Measurements from ENCODE around the gene FCHSD2. TPM values are rescaled to one million over a fixed set of nuclear protein-coding genes. Genes with fewer than 3 reads are reported as not detected.

The FCHSD2 gene
- total RNA-seq, 1 experiment from 2014 or later: 22.6 TPM

DNA sequence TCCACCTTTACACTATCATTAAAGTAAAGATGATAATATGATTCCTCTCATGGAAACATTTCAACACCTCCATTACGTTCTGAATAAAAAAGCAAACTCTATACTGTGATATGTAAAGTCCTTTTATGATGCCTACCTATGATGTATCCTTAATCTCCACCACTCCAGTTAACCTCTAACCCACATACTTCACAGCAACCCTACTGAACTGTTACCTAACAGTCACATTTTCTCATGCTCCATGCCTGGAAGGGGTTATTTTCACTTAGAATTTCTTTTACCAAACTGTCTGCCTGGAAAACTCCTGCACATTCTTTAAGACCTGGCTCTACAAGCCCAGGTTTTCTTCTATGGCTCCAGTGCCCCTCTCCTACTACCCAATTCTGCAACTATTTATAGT is 129.1 kb downstream of the FCHSD2 start:
- intact Hi-C loops (cut with micrococcal nuclease; ENCODE audit: unreplicated experiment): no loop called here
- Histone ChIP-seq H3K79me2 (ENCODE audit: low read depth) (no peaks in the 10 kb centered on the region), H3K27me3 (ENCODE audit: insufficient read depth, low read depth) (no peaks in the 10 kb centered on the region), H3K4me3 (no peak overlapping the region), H3K9me3 (ENCODE audit: insufficient read depth, low read depth) (peaks cover 7% of the 10 kb centered on the region; the same call in 1 of the 2 replicates), H3K9me2 (ENCODE audit: insufficient read depth) (no peaks in the 10 kb centered on the region), H3F3A (ENCODE audit: insufficient read depth, low read depth) (no peaks in the 10 kb centered on the region), H3K36me3 (ENCODE audit: low read depth) (peaks cover 7% of the 10 kb centered on the region), H3K4me2 (no peak overlapping the region), H3K27ac (no peak overlapping the region), H2AFZ (no peak overlapping the region), H3K4me1 (replicated peaks; ENCODE audit: insufficient read depth) (no peaks in the 10 kb centered on the region), H4K20me1 (ENCODE audit: insufficient read depth) (no peaks in the 10 kb centered on the region)
- TF ChIP-seq, protein P1, sequence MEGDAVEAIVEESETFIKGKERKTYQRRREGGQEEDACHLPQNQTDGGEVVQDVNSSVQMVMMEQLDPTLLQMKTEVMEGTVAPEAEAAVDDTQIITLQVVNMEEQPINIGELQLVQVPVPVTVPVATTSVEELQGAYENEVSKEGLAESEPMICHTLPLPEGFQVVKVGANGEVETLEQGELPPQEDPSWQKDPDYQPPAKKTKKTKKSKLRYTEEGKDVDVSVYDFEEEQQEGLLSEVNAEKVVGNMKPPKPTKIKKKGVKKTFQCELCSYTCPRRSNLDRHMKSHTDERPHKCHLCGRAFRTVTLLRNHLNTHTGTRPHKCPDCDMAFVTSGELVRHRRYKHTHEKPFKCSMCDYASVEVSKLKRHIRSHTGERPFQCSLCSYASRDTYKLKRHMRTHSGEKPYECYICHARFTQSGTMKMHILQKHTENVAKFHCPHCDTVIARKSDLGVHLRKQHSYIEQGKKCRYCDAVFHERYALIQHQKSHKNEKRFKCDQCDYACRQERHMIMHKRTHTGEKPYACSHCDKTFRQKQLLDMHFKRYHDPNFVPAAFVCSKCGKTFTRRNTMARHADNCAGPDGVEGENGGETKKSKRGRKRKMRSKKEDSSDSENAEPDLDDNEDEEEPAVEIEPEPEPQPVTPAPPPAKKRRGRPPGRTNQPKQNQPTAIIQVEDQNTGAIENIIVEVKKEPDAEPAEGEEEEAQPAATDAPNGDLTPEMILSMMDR (conservative IDR thresholded peaks at IDR 0.05): no peak
- ChIA-PET POLR2A (ENCODE audit: unreplicated experiment) (no interaction called here), CTCF (no interaction called here)
- DNase-seq: no peak
- no TSS peak for BruUV-seq (replicated peaks)

DNA sequence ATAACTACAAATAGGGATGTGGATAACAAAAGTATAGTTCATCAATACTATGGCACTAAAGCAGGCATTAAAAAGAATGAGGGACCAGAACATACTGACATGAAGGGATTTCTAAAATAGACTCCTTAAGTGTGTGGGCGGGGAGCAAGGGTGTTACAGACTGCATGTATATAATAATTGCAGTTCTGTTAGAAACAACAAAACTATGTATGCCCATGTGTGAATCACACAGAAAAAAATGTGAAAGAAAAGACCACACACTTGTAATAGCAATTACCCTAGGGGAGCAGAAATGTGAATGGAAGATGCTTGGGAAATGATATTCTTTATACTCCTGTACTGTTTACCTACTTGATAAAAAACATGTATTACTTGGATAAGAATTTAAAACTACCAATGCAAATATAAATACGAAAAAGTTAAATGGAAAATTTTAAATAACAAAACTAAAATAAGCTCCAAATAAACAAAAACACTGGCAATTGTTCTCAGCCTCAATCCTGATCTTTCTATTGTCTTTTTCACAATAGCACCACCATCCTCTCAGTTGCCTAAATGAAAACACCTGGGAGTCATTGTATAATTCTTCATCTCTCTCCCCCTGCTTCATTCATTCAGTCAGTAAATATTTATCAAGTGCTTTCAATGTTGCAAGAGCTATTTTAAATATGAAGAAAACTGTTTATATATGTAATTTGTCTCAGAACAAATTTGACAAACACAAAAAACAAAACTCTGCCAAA is 129.8 kb downstream of the FCHSD2 start:
- Histone ChIP-seq H3K9me3 (ENCODE audit: insufficient read depth, low read depth) (peaks cover 7% of the 10 kb centered on the region; the same call in 1 of the 2 replicates), H3K4me2 (no peak overlapping the region), H2AFZ (no peak overlapping the region), H3K27ac (no peak overlapping the region), H3K4me3 (no peak overlapping the region), H3K36me3 (ENCODE audit: low read depth) (peaks cover 7% of the 10 kb centered on the region), H3K79me2 (ENCODE audit: low read depth) (no peaks in the 10 kb centered on the region), H3K9me2 (ENCODE audit: insufficient read depth) (no peaks in the 10 kb centered on the region), H4K20me1 (ENCODE audit: insufficient read depth) (no peaks in the 10 kb centered on the region), H3K4me1 (replicated peaks; ENCODE audit: insufficient read depth) (no peaks in the 10 kb centered on the region), H3F3A (ENCODE audit: insufficient read depth, low read depth) (no peaks in the 10 kb centered on the region), H3K27me3 (ENCODE audit: insufficient read depth, low read depth) (no peaks in the 10 kb centered on the region)
- ChIA-PET CTCF (no interaction called here), POLR2A (ENCODE audit: unreplicated experiment) (no interaction called here)
- no TSS peak for BruUV-seq (replicated peaks)
- intact Hi-C loops (cut with micrococcal nuclease; ENCODE audit: unreplicated experiment): no loop called here
- TF ChIP-seq EZH2 (IDR thresholded peaks at IDR 0.05; ENCODE audit: low read depth): no peak
- TF ChIP-seq, protein P1 (conservative IDR thresholded peaks at IDR 0.05): no peak
- DNase-seq: no peak

DNA sequence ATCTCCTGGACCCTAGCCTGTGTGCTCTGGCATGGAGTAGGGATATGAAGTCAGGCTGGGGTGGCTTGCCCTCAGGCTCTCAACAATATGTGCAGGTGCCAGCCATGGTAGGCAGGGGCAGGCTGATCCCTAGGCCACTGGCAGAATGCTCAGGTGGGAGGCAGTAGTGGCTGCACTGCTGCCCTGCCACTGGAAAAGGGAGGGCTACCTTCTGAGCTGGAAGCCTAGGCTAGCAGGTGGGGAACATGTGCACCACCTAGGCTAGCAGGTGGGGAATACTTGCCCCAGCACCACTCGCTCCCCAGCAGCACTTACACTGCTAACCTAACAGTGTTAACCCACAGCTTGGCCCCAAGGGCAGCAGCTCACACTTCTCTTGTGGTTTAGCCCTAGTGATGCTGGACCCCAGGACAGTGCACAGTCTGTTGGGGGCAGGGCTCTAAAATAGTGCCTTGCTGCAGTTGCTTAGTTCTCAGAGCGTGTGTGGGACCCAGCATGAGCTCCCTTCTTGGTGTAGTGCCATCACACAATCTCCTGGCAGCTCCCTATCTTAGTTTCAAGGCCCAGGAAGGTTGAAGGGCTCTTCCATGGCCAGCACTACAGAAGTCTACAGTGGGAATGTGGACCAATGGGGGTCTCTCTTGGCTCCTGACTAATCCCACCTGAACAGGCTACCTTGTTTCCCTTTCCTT is 130.8 kb downstream of the FCHSD2 start:
- H3K27me3 ChIP-seq (ENCODE audit: insufficient read depth, low read depth): no peaks in the 10 kb centered on the region
- peaks cover 7% of the 10 kb centered on the region; the same call in 1 of the 2 replicates for H3K9me3 ChIP-seq (ENCODE audit: insufficient read depth, low read depth)
- intact Hi-C loops (cut with micrococcal nuclease; ENCODE audit: unreplicated experiment): no loop called here
- no peaks in the 10 kb centered on the region for H3K9me2 ChIP-seq (ENCODE audit: insufficient read depth)
- BruUV-seq (replicated peaks): no TSS peak
- H3K36me3 ChIP-seq (ENCODE audit: low read depth): peaks cover 7% of the 10 kb centered on the region
- no peak overlapping the region for H3K27ac ChIP-seq
- no peak overlapping the region for H2AFZ ChIP-seq
- H3K4me2 ChIP-seq: no peak overlapping the region
- H3K4me3 ChIP-seq: no peak overlapping the region
- ChIA-PET CTCF (no interaction called here), POLR2A (ENCODE audit: unreplicated experiment) (no interaction called here)
- H4K20me1 ChIP-seq (ENCODE audit: insufficient read depth): no peaks in the 10 kb centered on the region
- no peaks in the 10 kb centered on the region for H3K79me2 ChIP-seq (ENCODE audit: low read depth)
- no peaks in the 10 kb centered on the region for H3F3A ChIP-seq (ENCODE audit: insufficient read depth, low read depth)
- DNase-seq: no peak
- no peaks in the 10 kb centered on the region for H3K4me1 ChIP-seq (replicated peaks; ENCODE audit: insufficient read depth)
- TF ChIP-seq, protein P1 (conservative IDR thresholded peaks at IDR 0.05): no peak
- no peak for TF ChIP-seq EZH2 (IDR thresholded peaks at IDR 0.05; ENCODE audit: low read depth)

Measured in PC-9 (cell line).